MCF 10A (cell line): ENCODE data around the gene DNAJB14. TPM values are rescaled to one million over a fixed set of nuclear protein-coding genes. Genes with fewer than 3 reads are reported as not detected.

ENCODE experiments used
- BruUV-seq: library from RNA; stranded (reverse); fragments of 400-500 nt; replicated peaks from 2 replicates; lab custom pipeline; 2021; lab: Mats Ljungman, UMichigan
- CTCF ChIA-PET: fragments of 300-600 bp; sonication (Branson Sonifier 250); formaldehyde crosslinking; extraction: SDS; loops from one replicate; lab custom pipeline; 2021; ENCODE audit warnings: antibody characterized with exemption, inconsistent platforms; lab: Yijun Ruan, JAX
- POLR2A ChIA-PET: fragments of 300-600, 350-650 bp; sonication (Branson Sonifier 250); formaldehyde crosslinking; extraction: SDS; loops from one replicate; lab custom pipeline; 2020; ENCODE audit warnings: antibody characterized with exemption, inconsistent platforms; lab: Yijun Ruan, JAX
- DNase-seq: peaks from one replicate; pipeline ENCODE4 v3.0.0-alpha.2; 2018; ENCODE audit not compliant: unreplicated experiment
- H3K27ac Mint-ChIP-seq: one replicate; pipeline ENCODE4 v1.8.0; 2022; ENCODE audit warnings: mild to moderate bottlenecking, low read depth, mixed read lengths; ENCODE audit not compliant: unreplicated experiment
- H3K27me3 Mint-ChIP-seq: one replicate; pipeline ENCODE4 v1.8.0; 2022; ENCODE audit warnings: mixed read lengths; ENCODE audit not compliant: insufficient read depth, unreplicated experiment
- H3K36me3 Mint-ChIP-seq: one replicate; pipeline ENCODE4 v1.8.0; 2022; ENCODE audit warnings: mild to moderate bottlenecking, moderate library complexity, mixed read lengths; ENCODE audit not compliant: insufficient read depth, unreplicated experiment
- H3K4me1 Mint-ChIP-seq: one replicate; pipeline ENCODE4 v1.8.0; 2022; ENCODE audit warnings: mixed read lengths; ENCODE audit not compliant: insufficient read depth, unreplicated experiment
- H3K4me3 Mint-ChIP-seq: one replicate; pipeline ENCODE4 v1.8.0; 2022; ENCODE audit warnings: mild to moderate bottlenecking, moderate library complexity, mixed read lengths; ENCODE audit not compliant: unreplicated experiment
- H3K9me3 Mint-ChIP-seq: one replicate; pipeline ENCODE4 v1.8.0; 2022; ENCODE audit warnings: mixed read lengths; ENCODE audit not compliant: unreplicated experiment
- intact Hi-C: fragments of 100-400 bp; cut with micrococcal nuclease; formaldehyde crosslinking; loops from 2 replicates; pipeline ENCODE4 v1.14.1; 2022
- total RNA-seq: library from RNA; stranded (reverse); gene quantifications from 2 replicates; pipeline ENCODE4 v1.2.3, GENCODE V29; 2022
- TF ChIP-seq, protein P1 (sequence below): fragments of 200-600 bp; IDR thresholded peaks from one replicate; pipeline ENCODE4 v1.8.0; 2022; ENCODE audit warnings: antibody characterized with exemption, mild to moderate bottlenecking; ENCODE audit not compliant: unreplicated experiment

Gene DNAJB14
- total RNA-seq, 1 experiment from 2014 or later = 54.5 TPM

- TF ChIP-seq, protein P1, sequence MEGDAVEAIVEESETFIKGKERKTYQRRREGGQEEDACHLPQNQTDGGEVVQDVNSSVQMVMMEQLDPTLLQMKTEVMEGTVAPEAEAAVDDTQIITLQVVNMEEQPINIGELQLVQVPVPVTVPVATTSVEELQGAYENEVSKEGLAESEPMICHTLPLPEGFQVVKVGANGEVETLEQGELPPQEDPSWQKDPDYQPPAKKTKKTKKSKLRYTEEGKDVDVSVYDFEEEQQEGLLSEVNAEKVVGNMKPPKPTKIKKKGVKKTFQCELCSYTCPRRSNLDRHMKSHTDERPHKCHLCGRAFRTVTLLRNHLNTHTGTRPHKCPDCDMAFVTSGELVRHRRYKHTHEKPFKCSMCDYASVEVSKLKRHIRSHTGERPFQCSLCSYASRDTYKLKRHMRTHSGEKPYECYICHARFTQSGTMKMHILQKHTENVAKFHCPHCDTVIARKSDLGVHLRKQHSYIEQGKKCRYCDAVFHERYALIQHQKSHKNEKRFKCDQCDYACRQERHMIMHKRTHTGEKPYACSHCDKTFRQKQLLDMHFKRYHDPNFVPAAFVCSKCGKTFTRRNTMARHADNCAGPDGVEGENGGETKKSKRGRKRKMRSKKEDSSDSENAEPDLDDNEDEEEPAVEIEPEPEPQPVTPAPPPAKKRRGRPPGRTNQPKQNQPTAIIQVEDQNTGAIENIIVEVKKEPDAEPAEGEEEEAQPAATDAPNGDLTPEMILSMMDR = no peak
- no peak overlapping the region for H3K27ac Mint-ChIP-seq
- H3K27me3 Mint-ChIP-seq = no peaks in the 10 kb centered on the region
- no peaks in the 10 kb centered on the region for H3K9me3 Mint-ChIP-seq
- no peaks in the 10 kb centered on the region for H3K36me3 Mint-ChIP-seq
- BruUV-seq = no TSS peak
- DNase-seq = no peak
- CTCF ChIA-PET = no interaction called here
- POLR2A ChIA-PET = interaction anchor here (0.6 kb wide), 1 partner anchor 888 kb away, joined by 4 read pairs; no protein-coding TSS in a partner anchor
- peaks cover 10% of the 10 kb centered on the region for H3K4me1 Mint-ChIP-seq
- no peak overlapping the region for H3K4me3 Mint-ChIP-seq
- intact Hi-C loops = no loop called here
These were observed 37.0 kb upstream of the DNAJB14 start for GRCh38 chr4:99983289-99983943.

GRCh38 chr4:99979872-99980271 is 33.5 kb upstream of the DNAJB14 start:
- H3K27ac Mint-ChIP-seq = no peak overlapping the region
- BruUV-seq = no TSS peak
- TF ChIP-seq, protein P1 = no peak
- DNase-seq = peak; percentile 24
- intact Hi-C loops = no loop called here
- H3K4me3 Mint-ChIP-seq = no peak overlapping the region
- ChIA-PET POLR2A (no interaction called here), CTCF (no interaction called here)
- peaks cover 3% of the 10 kb centered on the region for H3K9me3 Mint-ChIP-seq
- H3K4me1 Mint-ChIP-seq = peaks cover 10% of the 10 kb centered on the region
- H3K36me3 Mint-ChIP-seq = no peaks in the 10 kb centered on the region
- no peaks in the 10 kb centered on the region for H3K27me3 Mint-ChIP-seq

DNA sequence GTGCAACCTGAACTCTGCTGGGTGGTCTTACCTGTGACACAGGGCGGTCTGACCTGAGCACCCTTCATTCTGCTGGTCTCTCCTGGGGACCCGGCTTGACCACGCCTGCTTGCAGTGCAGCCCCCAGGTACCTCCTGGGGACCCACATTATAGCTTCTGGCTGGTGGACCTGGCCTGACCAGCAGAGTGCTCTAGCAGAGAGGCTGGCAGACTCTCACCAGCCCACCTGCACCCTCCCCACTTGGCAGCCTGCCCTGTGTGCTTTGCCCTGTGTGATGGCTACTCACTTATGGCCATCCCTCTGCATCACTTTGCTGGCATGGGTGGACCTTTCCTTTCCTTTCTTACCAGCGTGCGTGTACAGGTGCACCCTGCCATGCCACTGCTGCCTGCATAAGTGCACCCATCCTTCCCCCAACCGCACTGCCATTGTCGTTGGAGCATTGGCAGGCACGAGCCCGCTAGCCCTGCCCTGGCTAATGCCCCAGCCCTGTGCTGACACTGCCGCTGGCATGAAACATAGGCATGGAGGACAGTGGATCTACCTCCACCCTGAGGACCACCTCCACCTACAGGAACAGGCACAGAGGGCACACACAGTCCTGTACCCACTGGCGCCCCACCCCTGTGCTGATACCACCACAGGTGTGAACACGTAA is 25.2 kb upstream of the DNAJB14 start:
- ChIA-PET CTCF (interaction anchor here (1.0 kb wide), 1 partner anchor 21 kb away, joined by 4 read pairs; the partner anchor contains the start of gene H2AZ1), POLR2A (no interaction called here)
- Mint-ChIP-seq H3K27ac (no peak overlapping the region), H3K36me3 (no peaks in the 10 kb centered on the region), H3K27me3 (no peaks in the 10 kb centered on the region), H3K9me3 (peaks cover 13% of the 10 kb centered on the region), H3K4me1 (peaks cover 11% of the 10 kb centered on the region), H3K4me3 (no peak overlapping the region)
- DNase-seq = no peak
- TF ChIP-seq, protein P1 = no peak
- no TSS peak for BruUV-seq
- intact Hi-C loops = no loop called here

DNA sequence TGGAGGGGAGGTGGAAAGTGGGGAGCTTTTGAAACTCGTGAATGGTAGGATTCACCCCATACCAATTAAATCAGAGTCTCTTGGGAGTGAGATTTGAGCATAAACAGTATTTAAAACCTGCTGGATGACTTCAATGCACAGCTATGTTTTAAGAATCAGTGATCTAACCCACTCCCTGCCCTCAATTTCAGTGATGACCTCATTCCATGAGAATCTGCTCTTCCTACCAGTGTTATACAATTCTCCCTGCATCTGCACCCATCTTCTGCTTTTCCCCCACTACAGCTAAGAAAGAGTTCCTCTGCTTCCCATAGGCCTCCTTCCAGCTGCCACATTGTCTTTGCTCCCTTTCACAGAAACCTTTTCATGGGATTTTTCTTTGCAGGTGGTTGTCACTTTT is 21.9 kb upstream of the DNAJB14 start:
- H3K27ac Mint-ChIP-seq = no peak overlapping the region
- no TSS peak for BruUV-seq
- H3K36me3 Mint-ChIP-seq = no peaks in the 10 kb centered on the region
- ChIA-PET POLR2A (no interaction called here), CTCF (no interaction called here)
- no peaks in the 10 kb centered on the region for H3K9me3 Mint-ChIP-seq
- TF ChIP-seq, protein P1 = no peak
- no peak overlapping the region for H3K4me3 Mint-ChIP-seq
- DNase-seq = peak; percentile 8
- H3K27me3 Mint-ChIP-seq = no peaks in the 10 kb centered on the region
- H3K4me1 Mint-ChIP-seq = peaks cover 11% of the 10 kb centered on the region
- intact Hi-C loops = no loop called here
